Thoracic aorta (tissue), 2 donors: ENCODE results near the gene NEK8. TPM values are rescaled to one million over a fixed set of nuclear protein-coding genes. Genes with fewer than 3 reads are reported as not detected.

Experiments
- ATAC-seq: fragments of 150-250 bp; one replicate; pipeline ENCODE4 v1.8.0; 2017; ENCODE audit warnings: low read depth; ENCODE audit not compliant: insufficient number of reproducible peaks, low FRiP score
- DNase-seq: peaks from one replicate; pipeline ENCODE4 v3.0.0-alpha.2; 2020; ENCODE audit warnings: low spot score
- H3K27ac ChIP-seq, 2 donors: fragments of 200-600 bp; sonication (generic); 1 replicate in 1 of 2; 2 replicates in 1 of 2; pipeline ENCODE4 v1.5.1; 2016; ENCODE audit warnings: mild to moderate bottlenecking in 2 of 2, moderate library complexity in 2 of 2
- H3K27me3 ChIP-seq: fragments of 200-600 bp; sonication (generic); replicated peaks from 2 replicates; pipeline ENCODE4 v1.6.0; 2016; ENCODE audit warnings: mild to moderate bottlenecking; ENCODE audit not compliant: insufficient read depth
- H3K36me3 ChIP-seq: fragments of 200-600 bp; sonication (generic); one replicate; pipeline ENCODE4 v1.5.1; 2016
- H3K4me1 ChIP-seq, 2 donors: fragments of 200-600 bp; sonication (generic); 1 replicate in 1 of 2; 2 replicates in 1 of 2; pipeline versions ENCODE4 v1.5.1 to v1.6.0; 2016; ENCODE audit warnings: low read depth in 2 of 2, mild to moderate bottlenecking in 1 of 2; ENCODE audit not compliant: control insufficient read depth in 1 of 2
- H3K4me3 ChIP-seq: fragments of 200-600 bp; sonication (generic); 2 replicates; pipeline ENCODE4 v1.5.1; 2016; ENCODE audit warnings: mild to moderate bottlenecking
- H3K9me3 ChIP-seq: fragments of 200-600 bp; sonication (generic); 2 replicates; pipeline ENCODE4 v1.5.1; 2016
- CTCF ChIP-seq: fragments of 200-600 bp; sonication (generic); IDR thresholded peaks from one replicate; pipeline ENCODE4 v1.5.1; 2019; ENCODE audit warnings: antibody characterized with exemption
- total RNA-seq, 2 donors: library from RNA; depleted of rRNA; stranded (reverse); fragments of >200 nt; gene quantifications; one replicate each; pipeline versions ENCODE4 v1.1.0 to v1.2.3, GENCODE V29; 2016

Gene NEK8
- total RNA-seq, 2 donors from 2014 or later, result 1.5 to 2.2 TPM

GRCh38 chr17:28748852-28749515 is 20.4 kb downstream of the NEK8 start:
- Histone ChIP-seq H3K9me3 (no peaks in the 10 kb centered on the region), H3K36me3 (peaks cover 6% of the 10 kb centered on the region), H3K27ac (no peak overlapping the region), H3K4me3 (no peak overlapping the region), H3K4me1 (peaks cover 23 to 38% of the 10 kb centered on the region in 2 donors), H3K27me3 (no peaks in the 10 kb centered on the region)
- DNase-seq (no peak), ATAC-seq (no peak)
- no peak for TF ChIP-seq CTCF

GRCh38 chr17:28749516-28750177 is 21.1 kb downstream of the NEK8 start:
- TF ChIP-seq CTCF, result no peak
- Histone ChIP-seq H3K4me1 (peaks cover 23 to 33% of the 10 kb centered on the region in 2 donors), H3K4me3 (no peak overlapping the region), H3K27me3 (no peaks in the 10 kb centered on the region), H3K36me3 (peaks cover 6% of the 10 kb centered on the region), H3K27ac (no peak overlapping the region), H3K9me3 (no peaks in the 10 kb centered on the region)
- DNase-seq (no peak), ATAC-seq (no peak)

GRCh38 chr17:28750178-28751047 is 21.8 kb downstream of the NEK8 start:
- DNase-seq (peak; percentile 90), ATAC-seq (peak; percentile 50)
- H3K4me3 ChIP-seq, result no peak overlapping the region
- no peaks in the 10 kb centered on the region for H3K9me3 ChIP-seq
- TF ChIP-seq CTCF, result peak; percentile 100
- peaks cover 6% of the 10 kb centered on the region for H3K36me3 ChIP-seq
- H3K4me1 ChIP-seq, result peaks cover 20 to 26% of the 10 kb centered on the region in 2 donors
- no peak overlapping the region for H3K27ac ChIP-seq
- no peaks in the 10 kb centered on the region for H3K27me3 ChIP-seq

- TF ChIP-seq CTCF, result no peak
- H3K4me3 ChIP-seq, result no peak overlapping the region
- H3K27me3 ChIP-seq, result no peaks in the 10 kb centered on the region
- H3K9me3 ChIP-seq, result no peaks in the 10 kb centered on the region
- ATAC-seq (no peak), DNase-seq (no peak)
- H3K4me1 ChIP-seq, result peaks cover 6 to 12% of the 10 kb centered on the region in 2 donors
- peaks cover 6% of the 10 kb centered on the region for H3K36me3 ChIP-seq
- no peak overlapping the region for H3K27ac ChIP-seq
Observed at GRCh38 chr17:28751600-28752366, 23.2 kb downstream of the NEK8 start.
